DMS153 (cell line): Measurements from ENCODE around the gene ZNF77.
"Not testable (repeated sequence)": the region's sequence is repeated elsewhere in the genome, so short reads cannot be mapped to it uniquely, and the experiment has no call there.

ENCODE experiments used
- DNase-seq: peaks from one replicate; lab custom pipeline; 2025; lab: John Stamatoyannopoulos, UW

Gene ZNF77

GRCh38 chr19:2944775-2945574 is at the start of gene ZNF77:
ZNF77 (minus strand) TSS chr19:2944971; CDS start chr19:2944840, 131 bp downstream.
- DNase-seq: peak; percentile 99

GRCh38 chr19:2993579-2993978 is 48.8 kb upstream of the ZNF77 start:
- no peak for DNase-seq

GRCh38 chr19:2992958-2993357 is 48.2 kb upstream of the ZNF77 start:
- no peak for DNase-seq

GRCh38 chr19:2992333-2992732 is 47.6 kb upstream of the ZNF77 start:
- DNase-seq: not testable (repeated sequence)

- no peak for DNase-seq
Observed at GRCh38 chr19:2989236-2989946, 44.6 kb upstream of the ZNF77 start.

GRCh38 chr19:2988568-2988967 is 43.8 kb upstream of the ZNF77 start:
- no peak for DNase-seq

GRCh38 chr19:2987797-2988196 is 43.0 kb upstream of the ZNF77 start:
- DNase-seq: no peak

- no peak for DNase-seq
Observed at GRCh38 chr19:2986951-2987524, 42.3 kb upstream of the ZNF77 start.

- DNase-seq: no peak
Observed at GRCh38 chr19:2984215-2984528, 39.4 kb upstream of the ZNF77 start.

- DNase-seq: peak; percentile 89
Observed at GRCh38 chr19:2983351-2984214, 38.8 kb upstream of the ZNF77 start.

- DNase-seq: peak; percentile 51
Observed at GRCh38 chr19:2982983-2983350, 38.2 kb upstream of the ZNF77 start.

- no peak for DNase-seq
Observed at GRCh38 chr19:2982561-2982960, 37.8 kb upstream of the ZNF77 start.

- DNase-seq: no peak
Observed at GRCh38 chr19:2981898-2982297, 37.1 kb upstream of the ZNF77 start.

- DNase-seq: no peak
Observed at GRCh38 chr19:2978772-2979171, 34.0 kb upstream of the ZNF77 start.

GRCh38 chr19:2978166-2978767 is 33.5 kb upstream of the ZNF77 start:
- DNase-seq: no peak

- no peak for DNase-seq
Observed at GRCh38 chr19:2977746-2978138, 33.0 kb upstream of the ZNF77 start.

GRCh38 chr19:2977001-2977745 is 32.4 kb upstream of the ZNF77 start, which contains the start of gene TLE6:
TLE6 (plus strand) TSS chr19:2977564; CDS start chr19:2978234, 670 bp downstream.
- peak; percentile 96 for DNase-seq

- no peak for DNase-seq
Observed at GRCh38 chr19:2976609-2977000, 31.8 kb upstream of the ZNF77 start.

GRCh38 chr19:2974342-2975041 is 29.7 kb upstream of the ZNF77 start:
- no peak for DNase-seq

GRCh38 chr19:2973229-2973628 is 28.5 kb upstream of the ZNF77 start:
- no peak for DNase-seq
